Suprapubic skin (tissue), 4 donors: ENCODE data around the gene DKKL1. TPM values are rescaled to one million over a fixed set of nuclear protein-coding genes. Genes with fewer than 3 reads are reported as not detected.

Experiments
- DNase-seq, 2 donors: peaks; one replicate each; pipeline ENCODE4 v3.0.0-alpha.2; 2019; ENCODE audit warnings: low spot score in 2 of 2
- H3K27ac ChIP-seq: fragments of 200-600 bp; sonication (generic); one replicate; pipeline ENCODE4 v1.5.1; 2019
- H3K27me3 ChIP-seq: fragments of 200-600 bp; sonication (generic); one replicate; pipeline ENCODE4 v1.5.1; 2019
- H3K36me3 ChIP-seq: fragments of 200-600 bp; sonication (generic); one replicate; pipeline ENCODE4 v1.5.1; 2019
- H3K4me1 ChIP-seq: fragments of 200-600 bp; sonication (generic); one replicate; pipeline ENCODE4 v1.5.1; 2019
- H3K4me3 ChIP-seq: fragments of 200-600 bp; sonication (generic); one replicate; pipeline ENCODE4 v1.5.1; 2019; ENCODE audit warnings: mild to moderate bottlenecking
- H3K9me3 ChIP-seq: fragments of 200-600 bp; sonication (generic); one replicate; pipeline ENCODE4 v1.5.1; 2019
- EP300 ChIP-seq: sonication (generic); formaldehyde crosslinking; IDR thresholded peaks from one replicate; pipeline ENCODE4 v1.6.1; 2017; ENCODE audit warnings: antibody characterized with exemption
- POLR2A ChIP-seq, 2 donors: fragments of 450-650 bp; IDR thresholded peaks; one replicate each; pipeline ENCODE4 v1.6.1; 2017; ENCODE audit warnings: antibody characterized with exemption in 2 of 2, mild to moderate bottlenecking in 2 of 2, moderate library complexity in 2 of 2
- POLR2AphosphoS5 ChIP-seq, 3 donors: sonication (generic); formaldehyde crosslinking; IDR thresholded peaks; one replicate each; pipeline ENCODE4 v1.6.1; 2017; ENCODE audit warnings: antibody characterized with exemption in 3 of 3
- WGBS: methylation state at CpG from one replicate; pipeline ENCODE4 v1.1.5; 2018; 5-methylcytosine and 5-hydroxymethylcytosine counted together
- total RNA-seq, 4 donors: library from RNA; depleted of rRNA; stranded (reverse); fragments of >200 nt; gene quantifications; one replicate each; pipeline ENCODE4 v1.1.0, GENCODE V29; 2016
- TF ChIP-seq, protein P1 (sequence below), 2 donors: fragments of 200-600 bp in 1 of 2; fragments of 450-650 bp in 1 of 2; sonication (generic) in 1 of 2; IDR thresholded peaks; one replicate each; pipeline ENCODE4 v1.5.1; 2016 to 2019; ENCODE audit warnings: antibody characterized with exemption in 2 of 2, mild to moderate bottlenecking in 1 of 2, moderate library complexity in 1 of 2

The DKKL1 gene
- total RNA-seq, 4 donors from 2014 or later, result not detected

DNA sequence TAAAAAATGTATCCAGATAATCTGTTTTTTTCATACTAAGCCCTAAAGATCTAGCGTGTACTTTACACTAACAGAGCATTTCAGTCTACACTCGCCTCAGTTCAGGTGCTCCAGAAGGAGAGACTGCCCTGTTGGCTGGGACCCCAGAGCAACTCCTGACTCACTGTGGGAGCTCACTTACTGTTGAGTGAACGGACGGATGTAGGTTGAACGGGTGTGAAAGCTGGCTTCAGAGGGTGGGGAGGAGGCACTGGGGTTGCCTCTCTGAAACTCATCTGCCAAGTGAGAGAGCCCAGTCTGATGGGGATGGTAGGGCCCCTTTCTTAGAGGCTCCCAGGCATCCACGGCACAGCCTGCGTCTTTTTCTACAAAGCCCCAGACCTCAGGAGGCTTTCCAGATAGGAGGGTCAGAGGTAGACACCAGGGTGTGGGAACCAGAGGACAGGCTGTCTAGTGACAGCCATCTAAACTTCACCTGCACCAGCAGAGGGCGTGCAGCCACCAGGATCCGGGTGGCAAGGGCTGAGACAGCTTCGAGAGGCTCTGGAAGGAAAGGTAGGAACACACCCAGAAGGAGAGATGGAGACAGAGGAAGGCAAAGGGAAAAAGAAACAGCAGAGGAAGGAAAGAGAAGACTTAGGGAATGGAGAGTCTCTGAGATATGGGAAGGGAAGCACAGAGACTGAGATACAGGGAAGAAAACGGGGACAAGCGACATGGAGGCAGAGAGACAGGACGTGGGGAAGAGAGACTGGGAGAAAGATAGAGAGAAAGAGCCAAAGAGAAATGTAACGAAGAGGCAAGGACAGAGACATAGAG, 28.1 kb downstream of the DKKL1 start:
- DNase-seq, result peak in 1 of 2 donors; percentile 79
- no peak overlapping the region for H3K4me3 ChIP-seq
- H3K4me1 ChIP-seq, result no peaks in the 10 kb centered on the region
- H3K9me3 ChIP-seq, result no peaks in the 10 kb centered on the region
- WGBS, result 25% methylated on average over 12 of the region's 14 CpGs
- peaks cover 13% of the 10 kb centered on the region for H3K27me3 ChIP-seq
- TF ChIP-seq, protein P1, sequence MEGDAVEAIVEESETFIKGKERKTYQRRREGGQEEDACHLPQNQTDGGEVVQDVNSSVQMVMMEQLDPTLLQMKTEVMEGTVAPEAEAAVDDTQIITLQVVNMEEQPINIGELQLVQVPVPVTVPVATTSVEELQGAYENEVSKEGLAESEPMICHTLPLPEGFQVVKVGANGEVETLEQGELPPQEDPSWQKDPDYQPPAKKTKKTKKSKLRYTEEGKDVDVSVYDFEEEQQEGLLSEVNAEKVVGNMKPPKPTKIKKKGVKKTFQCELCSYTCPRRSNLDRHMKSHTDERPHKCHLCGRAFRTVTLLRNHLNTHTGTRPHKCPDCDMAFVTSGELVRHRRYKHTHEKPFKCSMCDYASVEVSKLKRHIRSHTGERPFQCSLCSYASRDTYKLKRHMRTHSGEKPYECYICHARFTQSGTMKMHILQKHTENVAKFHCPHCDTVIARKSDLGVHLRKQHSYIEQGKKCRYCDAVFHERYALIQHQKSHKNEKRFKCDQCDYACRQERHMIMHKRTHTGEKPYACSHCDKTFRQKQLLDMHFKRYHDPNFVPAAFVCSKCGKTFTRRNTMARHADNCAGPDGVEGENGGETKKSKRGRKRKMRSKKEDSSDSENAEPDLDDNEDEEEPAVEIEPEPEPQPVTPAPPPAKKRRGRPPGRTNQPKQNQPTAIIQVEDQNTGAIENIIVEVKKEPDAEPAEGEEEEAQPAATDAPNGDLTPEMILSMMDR (IDR thresholded peaks at IDR 0.05), result peak; percentile 77 to 83
- TF ChIP-seq EP300 (no peak), POLR2AphosphoS5 (IDR thresholded peaks at IDR 0.05) (peak in 1 of 3 donors; percentile 52)
- H3K27ac ChIP-seq, result no peak overlapping the region
- no peaks in the 10 kb centered on the region for H3K36me3 ChIP-seq

DNA sequence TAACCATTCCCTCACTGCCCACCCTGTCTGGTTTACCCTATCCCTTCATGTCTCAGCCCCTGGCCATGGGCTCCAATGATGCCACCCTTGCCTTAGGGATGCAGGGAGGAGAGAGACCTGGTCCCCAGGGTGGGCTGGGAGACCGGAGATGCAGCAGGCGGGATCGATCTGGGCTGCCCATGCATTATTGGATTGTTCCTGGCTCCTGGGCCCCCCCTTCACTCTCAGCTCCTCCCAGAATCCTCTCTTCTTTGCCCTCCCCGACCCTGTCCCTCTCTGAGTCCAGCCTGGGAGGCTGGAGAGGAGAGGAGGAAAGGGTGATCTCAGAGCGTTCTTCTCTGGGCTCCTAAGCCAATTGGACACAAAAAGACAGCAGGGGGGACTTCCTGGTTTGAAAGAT, 30.2 kb downstream of the DKKL1 start:
- no peak overlapping the region for H3K4me3 ChIP-seq
- no peak for DNase-seq
- H3K36me3 ChIP-seq, result no peaks in the 10 kb centered on the region
- no peaks in the 10 kb centered on the region for H3K9me3 ChIP-seq
- no peak overlapping the region for H3K27ac ChIP-seq
- peaks cover 10% of the 10 kb centered on the region for H3K27me3 ChIP-seq
- 71% methylated on average over 4 of the region's 5 CpGs for WGBS
- H3K4me1 ChIP-seq, result no peaks in the 10 kb centered on the region
- no peak for TF ChIP-seq EP300
- TF ChIP-seq POLR2A (IDR thresholded peaks at IDR 0.05), result no peak
- TF ChIP-seq, protein P1 (IDR thresholded peaks at IDR 0.05), result no peak
- no peak for TF ChIP-seq POLR2AphosphoS5 (IDR thresholded peaks at IDR 0.05)

DNA sequence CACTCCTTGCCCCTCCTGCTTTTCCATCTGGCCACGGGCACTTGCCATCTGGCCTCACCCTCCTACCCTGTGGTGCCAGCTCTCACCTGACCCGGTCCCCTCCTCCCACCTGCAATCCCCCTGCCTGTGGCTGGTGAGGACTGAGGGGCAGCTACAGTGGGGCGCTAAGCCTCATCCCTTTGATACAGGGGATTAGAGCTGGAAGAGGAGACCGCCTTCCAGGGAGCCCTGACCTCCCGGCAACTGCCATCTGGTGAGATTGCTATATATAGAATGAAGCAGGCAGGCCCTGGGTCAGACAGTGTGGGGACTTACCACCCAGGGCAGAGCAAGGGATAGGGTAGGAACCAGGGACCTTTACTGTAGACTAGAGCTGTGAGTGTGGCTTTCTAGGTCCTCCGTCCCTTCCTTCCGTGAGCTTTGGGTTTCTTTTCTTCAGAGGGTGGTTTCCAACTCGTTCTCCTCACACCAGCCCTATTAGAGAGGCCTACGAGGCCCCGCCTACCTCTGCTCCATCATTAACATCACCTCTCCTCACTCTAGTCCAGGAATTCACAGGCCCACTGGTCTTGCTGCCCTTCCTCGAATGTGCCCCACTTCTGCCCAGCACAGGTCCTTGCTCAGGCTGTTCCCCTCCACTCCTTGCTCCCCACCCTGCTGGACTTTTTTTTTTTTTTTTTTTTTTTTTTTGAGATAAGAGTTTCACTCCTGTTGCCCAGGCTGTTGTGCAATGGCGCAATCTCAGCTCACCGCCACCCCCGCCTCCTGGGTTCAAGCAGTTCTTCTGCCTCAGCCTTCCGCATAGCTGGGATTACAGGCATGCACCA, 32.1 kb downstream of the DKKL1 start:
- 72% methylated on average over 12 of the region's 15 CpGs for WGBS
- H3K4me3 ChIP-seq, result no peak overlapping the region
- no peaks in the 10 kb centered on the region for H3K36me3 ChIP-seq
- H3K27ac ChIP-seq, result no peak overlapping the region
- no peaks in the 10 kb centered on the region for H3K4me1 ChIP-seq
- DNase-seq, result no peak
- H3K27me3 ChIP-seq, result peaks cover 10% of the 10 kb centered on the region
- TF ChIP-seq POLR2AphosphoS5 (IDR thresholded peaks at IDR 0.05), result no peak
- no peak for TF ChIP-seq EP300
- TF ChIP-seq POLR2A (IDR thresholded peaks at IDR 0.05), result no peak
- TF ChIP-seq, protein P1 (IDR thresholded peaks at IDR 0.05), result no peak
- no peaks in the 10 kb centered on the region for H3K9me3 ChIP-seq

DNA sequence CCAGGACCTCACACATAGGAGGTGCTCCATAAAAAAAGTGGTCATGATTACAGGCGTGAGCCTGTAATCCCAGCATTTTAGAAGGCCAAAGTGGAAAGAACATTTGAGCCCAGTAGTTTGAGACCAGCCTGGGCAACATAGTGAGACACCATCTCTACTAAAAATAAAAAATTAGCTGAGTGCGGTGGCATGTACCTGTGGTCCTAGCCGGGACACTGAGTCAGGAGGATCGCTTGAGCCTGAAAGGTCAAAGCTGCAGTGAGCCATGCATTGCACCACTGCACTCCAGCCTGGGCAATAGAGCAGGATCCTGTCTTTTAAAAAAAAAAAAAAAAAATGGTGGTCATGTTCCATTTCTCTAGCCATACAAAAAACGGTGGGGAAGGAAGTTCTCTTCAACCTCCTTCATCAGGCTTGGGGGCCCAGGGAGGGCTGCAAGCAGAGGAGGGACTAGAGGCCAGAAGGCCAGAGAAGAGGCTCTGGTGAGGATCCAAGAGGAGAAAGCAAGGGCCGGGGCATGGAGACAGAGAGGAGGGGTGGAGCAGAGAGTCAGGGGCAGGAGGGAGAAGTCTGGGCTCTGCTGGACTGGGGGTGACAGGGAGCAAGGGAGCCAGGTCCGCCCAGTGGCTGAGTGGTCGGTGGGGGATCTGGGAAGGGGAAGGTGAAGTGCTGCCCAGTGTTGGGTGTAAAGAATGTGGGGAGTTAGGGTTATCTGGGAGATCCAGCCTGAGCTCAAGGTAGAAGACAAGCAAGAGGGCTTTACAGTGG, 33.2 kb downstream of the DKKL1 start:
- H3K27ac ChIP-seq, result no peak overlapping the region
- no peak overlapping the region for H3K4me3 ChIP-seq
- WGBS, result 87% methylated on average over 8 of the region's 8 CpGs
- DNase-seq, result no peak
- TF ChIP-seq EP300 (no peak), POLR2A (IDR thresholded peaks at IDR 0.05) (no peak), POLR2AphosphoS5 (IDR thresholded peaks at IDR 0.05) (no peak)
- TF ChIP-seq, protein P1 (IDR thresholded peaks at IDR 0.05), result no peak
- peaks cover 10% of the 10 kb centered on the region for H3K27me3 ChIP-seq
- no peaks in the 10 kb centered on the region for H3K9me3 ChIP-seq
- no peaks in the 10 kb centered on the region for H3K36me3 ChIP-seq
- H3K4me1 ChIP-seq, result no peaks in the 10 kb centered on the region
